SK-N-SH treated with all-trans-retinoic acid at 6 μM for 48 hours (cell line): Measurements from ENCODE around the gene TGFBI.

Source experiments
- ATAC-seq: fragments of 200-7000 bp; cut with Tn5 transposase; 3 replicates; pipeline ENCODE4 v1.9.1; 2020; ENCODE audit warnings: mild to moderate bottlenecking, moderate library complexity
- BACH2 ChIP-seq: fragments of 250-450 bp; sonication (Bioruptor Pico); IDR thresholded peaks from 2 replicates; pipeline ENCODE4 v1.9.0; 2021; ENCODE audit warnings: mild to moderate bottlenecking, borderline replicate concordance
- GLIS3 ChIP-seq: fragments of 250-450 bp; sonication (Bioruptor Pico); IDR thresholded peaks from 2 replicates; pipeline ENCODE4 v1.5.0; 2020; ENCODE audit warnings: mild to moderate bottlenecking, moderate library complexity
- ISL1 ChIP-seq: fragments of 250-450 bp; sonication (Bioruptor Pico); IDR thresholded peaks from 2 replicates; pipeline ENCODE4 v2.1.2; 2022; ENCODE audit warnings: mild to moderate bottlenecking, moderate library complexity
- OSR1 ChIP-seq: fragments of 250-450 bp; sonication (Bioruptor Pico); IDR thresholded peaks from 2 replicates; pipeline ENCODE4 v1.8.0; 2022; ENCODE audit warnings: moderate library complexity, mild to moderate bottlenecking, inconsistent platforms
- PPARA ChIP-seq: fragments of 250-450 bp; sonication (Bioruptor Pico); IDR thresholded peaks from 2 replicates; pipeline ENCODE4 v1.5.0; 2020; ENCODE audit warnings: mild to moderate bottlenecking, borderline replicate concordance
- RARB ChIP-seq: fragments of 250-450 bp; sonication (Bioruptor Pico); IDR thresholded peaks from 2 replicates; pipeline ENCODE4 v1.8.0; 2021; ENCODE audit warnings: mild to moderate bottlenecking, moderate library complexity
- SNAI2 ChIP-seq: fragments of 250-450 bp; sonication (Bioruptor Pico); IDR thresholded peaks from 2 replicates; pipeline ENCODE4 v1.5.0; 2020; ENCODE audit warnings: mild to moderate bottlenecking, moderate library complexity
- TCF4 ChIP-seq: fragments of 250-450 bp; sonication (Bioruptor Pico); IDR thresholded peaks from 2 replicates; pipeline ENCODE4 v1.8.0; 2021; ENCODE audit warnings: mild to moderate bottlenecking, moderate library complexity, borderline replicate concordance
- ZC3H10 ChIP-seq: fragments of 250-450 bp; sonication (Bioruptor Pico); IDR thresholded peaks from 2 replicates; pipeline ENCODE4 v1.5.1; 2021; ENCODE audit warnings: mild to moderate bottlenecking, moderate library complexity
- ZFP30 ChIP-seq: fragments of 450-650 bp; formaldehyde crosslinking; IDR thresholded peaks from 2 replicates; pipeline ENCODE4 v1.5.0; 2022; ENCODE audit warnings: mild to moderate bottlenecking, moderate library complexity
- ZNF565 ChIP-seq: fragments of 450-650 bp; formaldehyde crosslinking; conservative IDR thresholded peaks from 2 replicates; pipeline ENCODE4 v1.5.0; 2020; ENCODE audit warnings: low read depth, mild to moderate bottlenecking, moderate library complexity
- ZNF70 ChIP-seq: fragments of 450-650 bp; formaldehyde crosslinking; IDR thresholded peaks from 2 replicates; pipeline ENCODE4 v1.5.0; 2020; ENCODE audit warnings: mild to moderate bottlenecking, moderate library complexity
- TF ChIP-seq, protein P1 (sequence below): fragments of 250-450 bp; sonication (Bioruptor Pico); IDR thresholded peaks from 2 replicates; pipeline ENCODE4 v1.5.1; 2020; ENCODE audit warnings: low read depth, mild to moderate bottlenecking, moderate library complexity
- TF ChIP-seq, protein P2 (sequence below): fragments of 250-450 bp; sonication (Bioruptor Pico); IDR thresholded peaks from 2 replicates; pipeline ENCODE4 v1.5.1; 2021; ENCODE audit warnings: mild to moderate bottlenecking, moderate library complexity
- TF ChIP-seq, protein P3 (sequence below): fragments of 250-450 bp; sonication (Bioruptor Pico); IDR thresholded peaks from 2 replicates; pipeline ENCODE4 v1.8.0; 2021; ENCODE audit warnings: low read depth, mild to moderate bottlenecking, moderate library complexity, borderline replicate concordance
- TF ChIP-seq, protein P4 (sequence below): fragments of 250-450 bp; sonication (Bioruptor Pico); IDR thresholded peaks from 2 replicates; pipeline ENCODE4 v1.5.0; 2020; ENCODE audit warnings: mild to moderate bottlenecking, moderate library complexity
- TF ChIP-seq, protein P5 (sequence below): fragments of 250-450 bp; sonication (Bioruptor Pico); IDR thresholded peaks from 2 replicates; pipeline ENCODE4 v1.8.0; 2020; ENCODE audit warnings: mild to moderate bottlenecking, moderate library complexity, borderline replicate concordance

TGFBI gene

DNA sequence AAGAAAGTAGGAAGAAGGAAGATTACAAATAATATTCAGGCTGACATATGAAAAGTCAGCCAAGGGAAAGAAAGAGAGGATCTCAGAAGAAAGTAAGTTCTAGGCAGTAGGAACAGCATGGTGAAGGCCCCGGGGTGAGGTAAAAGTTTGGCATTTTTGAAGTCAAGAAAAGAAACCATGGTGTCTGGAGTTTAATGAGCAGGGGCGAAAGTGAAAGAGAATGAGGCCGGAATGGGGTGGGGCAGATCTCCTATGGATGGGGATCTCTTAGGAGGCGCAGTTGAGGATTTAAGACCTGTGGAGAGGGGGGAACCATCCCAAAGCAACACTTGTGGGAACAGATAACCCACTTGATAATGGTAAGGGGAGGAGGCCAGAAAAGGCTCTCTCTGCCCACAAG is 61.5 kb downstream of the TGFBI start (continued):
- TF ChIP-seq, protein P1, sequence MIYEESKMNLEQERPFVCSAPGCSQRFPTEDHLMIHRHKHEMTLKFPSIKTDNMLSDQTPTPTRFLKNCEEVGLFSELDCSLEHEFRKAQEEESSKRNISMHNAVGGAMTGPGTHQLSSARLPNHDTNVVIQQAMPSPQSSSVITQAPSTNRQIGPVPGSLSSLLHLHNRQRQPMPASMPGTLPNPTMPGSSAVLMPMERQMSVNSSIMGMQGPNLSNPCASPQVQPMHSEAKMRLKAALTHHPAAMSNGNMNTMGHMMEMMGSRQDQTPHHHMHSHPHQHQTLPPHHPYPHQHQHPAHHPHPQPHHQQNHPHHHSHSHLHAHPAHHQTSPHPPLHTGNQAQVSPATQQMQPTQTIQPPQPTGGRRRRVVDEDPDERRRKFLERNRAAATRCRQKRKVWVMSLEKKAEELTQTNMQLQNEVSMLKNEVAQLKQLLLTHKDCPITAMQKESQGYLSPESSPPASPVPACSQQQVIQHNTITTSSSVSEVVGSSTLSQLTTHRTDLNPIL = no peak

DNA sequence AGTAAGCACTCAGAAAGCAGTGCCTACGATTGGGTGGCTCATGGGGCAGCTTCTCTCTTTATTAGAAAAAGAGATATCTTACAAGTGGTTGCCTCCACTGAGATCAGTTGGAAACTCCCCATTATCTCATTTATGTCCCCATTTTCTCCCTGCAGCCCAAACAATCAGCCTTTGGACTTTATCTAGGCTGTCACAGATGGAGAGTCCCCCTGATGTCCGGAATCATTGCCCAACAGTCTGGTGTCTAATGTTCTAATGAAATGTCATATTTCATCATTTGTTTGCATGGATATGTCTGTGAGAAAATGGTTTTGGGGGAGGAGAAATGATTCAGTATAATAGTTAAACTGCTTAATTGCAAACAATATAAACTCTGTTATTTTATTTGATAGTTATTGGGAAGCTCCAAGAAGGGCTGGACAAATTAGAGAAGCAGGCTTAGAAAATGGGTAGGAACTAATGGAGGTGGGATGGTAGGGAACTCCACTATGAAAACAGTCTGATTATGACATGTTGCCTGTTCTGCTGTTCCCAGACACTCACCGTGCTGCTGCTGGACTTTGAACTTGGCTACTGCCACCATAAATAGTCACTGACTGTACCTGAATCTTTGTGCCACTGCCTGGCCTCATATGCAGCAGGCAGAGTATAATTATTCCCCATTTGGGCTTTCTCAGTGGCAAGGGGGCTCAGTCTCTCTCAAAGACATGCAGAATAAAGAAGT is 65.6 kb downstream of the TGFBI start:
- TF ChIP-seq, protein P2, sequence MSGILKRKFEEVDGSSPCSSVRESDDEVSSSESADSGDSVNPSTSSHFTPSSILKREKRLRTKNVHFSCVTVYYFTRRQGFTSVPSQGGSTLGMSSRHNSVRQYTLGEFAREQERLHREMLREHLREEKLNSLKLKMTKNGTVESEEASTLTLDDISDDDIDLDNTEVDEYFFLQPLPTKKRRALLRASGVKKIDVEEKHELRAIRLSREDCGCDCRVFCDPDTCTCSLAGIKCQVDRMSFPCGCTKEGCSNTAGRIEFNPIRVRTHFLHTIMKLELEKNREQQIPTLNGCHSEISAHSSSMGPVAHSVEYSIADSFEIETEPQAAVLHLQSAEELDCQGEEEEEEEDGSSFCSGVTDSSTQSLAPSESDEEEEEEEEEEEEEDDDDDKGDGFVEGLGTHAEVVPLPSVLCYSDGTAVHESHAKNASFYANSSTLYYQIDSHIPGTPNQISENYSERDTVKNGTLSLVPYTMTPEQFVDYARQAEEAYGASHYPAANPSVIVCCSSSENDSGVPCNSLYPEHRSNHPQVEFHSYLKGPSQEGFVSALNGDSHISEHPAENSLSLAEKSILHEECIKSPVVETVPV (CRISPR knock-in tag) = no peak
- TF ChIP-seq OSR1 (CRISPR knock-in tag) (no peak), GLIS3 (CRISPR knock-in tag) (no peak), TCF4 (CRISPR knock-in tag) (no peak), ISL1 (no peak), ZNF565 (CRISPR knock-in tag) (no peak), SNAI2 (CRISPR knock-in tag) (no peak), PPARA (no peak), ZFP30 (CRISPR knock-in tag) (no peak), BACH2 (CRISPR knock-in tag) (no peak)
- TF ChIP-seq, protein P3, sequence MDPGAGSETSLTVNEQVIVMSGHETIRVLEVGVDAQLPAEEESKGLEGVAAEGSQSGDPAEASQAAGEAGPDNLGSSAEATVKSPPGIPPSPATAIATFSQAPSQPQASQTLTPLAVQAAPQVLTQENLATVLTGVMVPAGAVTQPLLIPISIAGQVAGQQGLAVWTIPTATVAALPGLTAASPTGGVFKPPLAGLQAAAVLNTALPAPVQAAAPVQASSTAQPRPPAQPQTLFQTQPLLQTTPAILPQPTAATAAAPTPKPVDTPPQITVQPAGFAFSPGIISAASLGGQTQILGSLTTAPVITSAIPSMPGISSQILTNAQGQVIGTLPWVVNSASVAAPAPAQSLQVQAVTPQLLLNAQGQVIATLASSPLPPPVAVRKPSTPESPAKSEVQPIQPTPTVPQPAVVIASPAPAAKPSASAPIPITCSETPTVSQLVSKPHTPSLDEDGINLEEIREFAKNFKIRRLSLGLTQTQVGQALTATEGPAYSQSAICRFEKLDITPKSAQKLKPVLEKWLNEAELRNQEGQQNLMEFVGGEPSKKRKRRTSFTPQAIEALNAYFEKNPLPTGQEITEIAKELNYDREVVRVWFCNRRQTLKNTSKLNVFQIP = no peak

DNA sequence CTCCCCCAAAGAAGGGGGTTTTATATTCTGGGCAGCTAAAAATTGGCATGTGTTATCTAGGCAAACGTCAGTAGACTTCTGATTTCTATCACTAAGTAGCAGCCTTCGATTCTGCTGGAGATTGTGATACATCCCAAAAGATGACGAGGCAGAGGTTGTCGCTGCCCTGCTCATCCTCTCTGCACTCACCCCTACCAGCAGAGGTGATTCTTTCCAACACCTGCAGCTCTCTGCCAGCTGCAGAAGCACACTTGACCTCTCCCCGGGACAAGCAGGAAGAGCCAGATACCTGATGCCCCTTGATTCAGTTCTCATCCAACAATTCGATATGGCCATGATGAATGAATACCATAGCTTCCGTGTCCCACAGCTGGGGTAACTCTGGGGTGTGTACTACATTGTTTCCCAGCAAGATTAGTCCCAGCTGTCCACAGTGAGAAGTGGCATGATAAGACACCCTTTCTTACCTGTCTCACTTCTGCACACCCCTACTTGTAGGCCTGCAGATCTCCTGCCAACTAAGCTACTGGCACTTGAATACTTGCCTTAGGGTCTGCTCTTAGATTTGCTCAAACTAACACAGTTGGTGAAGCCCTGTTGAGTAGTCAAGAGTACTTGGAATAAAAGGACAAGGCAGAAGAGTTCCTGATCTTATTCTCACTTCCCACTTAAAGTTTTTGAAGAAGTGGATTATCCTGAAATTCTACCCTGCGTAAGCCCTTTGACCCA is 66.3 kb downstream of the TGFBI start:
- no peak for TF ChIP-seq ZNF565 (CRISPR knock-in tag)
- TF ChIP-seq ZC3H10 (CRISPR knock-in tag) = no peak
- TF ChIP-seq, protein P4, sequence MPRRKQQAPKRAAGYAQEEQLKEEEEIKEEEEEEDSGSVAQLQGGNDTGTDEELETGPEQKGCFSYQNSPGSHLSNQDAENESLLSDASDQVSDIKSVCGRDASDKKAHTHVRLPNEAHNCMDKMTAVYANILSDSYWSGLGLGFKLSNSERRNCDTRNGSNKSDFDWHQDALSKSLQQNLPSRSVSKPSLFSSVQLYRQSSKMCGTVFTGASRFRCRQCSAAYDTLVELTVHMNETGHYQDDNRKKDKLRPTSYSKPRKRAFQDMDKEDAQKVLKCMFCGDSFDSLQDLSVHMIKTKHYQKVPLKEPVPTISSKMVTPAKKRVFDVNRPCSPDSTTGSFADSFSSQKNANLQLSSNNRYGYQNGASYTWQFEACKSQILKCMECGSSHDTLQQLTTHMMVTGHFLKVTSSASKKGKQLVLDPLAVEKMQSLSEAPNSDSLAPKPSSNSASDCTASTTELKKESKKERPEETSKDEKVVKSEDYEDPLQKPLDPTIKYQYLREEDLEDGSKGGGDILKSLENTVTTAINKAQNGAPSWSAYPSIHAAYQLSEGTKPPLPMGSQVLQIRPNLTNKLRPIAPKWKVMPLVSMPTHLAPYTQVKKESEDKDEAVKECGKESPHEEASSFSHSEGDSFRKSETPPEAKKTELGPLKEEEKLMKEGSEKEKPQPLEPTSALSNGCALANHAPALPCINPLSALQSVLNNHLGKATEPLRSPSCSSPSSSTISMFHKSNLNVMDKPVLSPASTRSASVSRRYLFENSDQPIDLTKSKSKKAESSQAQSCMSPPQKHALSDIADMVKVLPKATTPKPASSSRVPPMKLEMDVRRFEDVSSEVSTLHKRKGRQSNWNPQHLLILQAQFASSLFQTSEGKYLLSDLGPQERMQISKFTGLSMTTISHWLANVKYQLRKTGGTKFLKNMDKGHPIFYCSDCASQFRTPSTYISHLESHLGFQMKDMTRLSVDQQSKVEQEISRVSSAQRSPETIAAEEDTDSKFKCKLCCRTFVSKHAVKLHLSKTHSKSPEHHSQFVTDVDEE (CRISPR knock-in tag) = no peak
- no peak for TF ChIP-seq TCF4 (CRISPR knock-in tag)
- TF ChIP-seq BACH2 (CRISPR knock-in tag) = no peak
- TF ChIP-seq PPARA = no peak
- TF ChIP-seq, protein P1 = no peak
- no peak for TF ChIP-seq ZNF70 (CRISPR knock-in tag)
- TF ChIP-seq RARB (CRISPR knock-in tag) = no peak
- TF ChIP-seq, protein P3 = no peak
- TF ChIP-seq SNAI2 (CRISPR knock-in tag) = no peak
- TF ChIP-seq, protein P5, sequence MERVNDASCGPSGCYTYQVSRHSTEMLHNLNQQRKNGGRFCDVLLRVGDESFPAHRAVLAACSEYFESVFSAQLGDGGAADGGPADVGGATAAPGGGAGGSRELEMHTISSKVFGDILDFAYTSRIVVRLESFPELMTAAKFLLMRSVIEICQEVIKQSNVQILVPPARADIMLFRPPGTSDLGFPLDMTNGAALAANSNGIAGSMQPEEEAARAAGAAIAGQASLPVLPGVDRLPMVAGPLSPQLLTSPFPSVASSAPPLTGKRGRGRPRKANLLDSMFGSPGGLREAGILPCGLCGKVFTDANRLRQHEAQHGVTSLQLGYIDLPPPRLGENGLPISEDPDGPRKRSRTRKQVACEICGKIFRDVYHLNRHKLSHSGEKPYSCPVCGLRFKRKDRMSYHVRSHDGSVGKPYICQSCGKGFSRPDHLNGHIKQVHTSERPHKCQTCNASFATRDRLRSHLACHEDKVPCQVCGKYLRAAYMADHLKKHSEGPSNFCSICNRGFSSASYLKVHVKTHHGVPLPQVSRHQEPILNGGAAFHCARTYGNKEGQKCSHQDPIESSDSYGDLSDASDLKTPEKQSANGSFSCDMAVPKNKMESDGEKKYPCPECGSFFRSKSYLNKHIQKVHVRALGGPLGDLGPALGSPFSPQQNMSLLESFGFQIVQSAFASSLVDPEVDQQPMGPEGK (CRISPR knock-in tag) = no peak
- no peak for ATAC-seq

More for the DNA sequence above, 65.6 kb downstream of the TGFBI start:
- ATAC-seq = no peak
